PC-9 (cell line): ENCODE data around the gene PRKCA. TPM values are rescaled to one million over a fixed set of nuclear protein-coding genes. Genes with fewer than 3 reads are reported as not detected.
A peak's percentile ranks its signal among the peaks of the same experiment; 100 is the strongest.

Source experiments
- BruUV-seq: library from RNA; stranded (reverse); fragments of 400-500 nt; replicated peaks from 2 replicates; lab custom pipeline; 2021; lab: Mats Ljungman, UMichigan
- CTCF ChIA-PET: fragments of 300-600 bp; sonication (Branson Sonifier 250); formaldehyde crosslinking; loops from one replicate; lab custom pipeline; 2022; ENCODE audit warnings: antibody characterized with exemption; lab: Charles Lee
- POLR2A ChIA-PET: fragments of 300-600 bp; sonication (Branson Sonifier 250); formaldehyde crosslinking; loops from one replicate; lab custom pipeline; 2022; ENCODE audit warnings: antibody characterized with exemption; ENCODE audit not compliant: unreplicated experiment; lab: Charles Lee
- DNase-seq, 2 experiments: peaks; one replicate each; pipeline versions ENCODE4 v3.0.0 to v3.0.0-alpha.2; 2015 to 2022; ENCODE audit warnings: mixed read lengths in 1 of 2
- H2AFZ ChIP-seq: fragments of 200-600 bp; sonication (generic); 2 replicates; pipeline ENCODE4 v1.8.1; 2017; ENCODE audit warnings: antibody characterized with exemption
- H3F3A ChIP-seq: fragments of 200-600 bp; sonication (generic); 2 replicates; pipeline ENCODE4 v1.8.1; 2017; ENCODE audit warnings: antibody characterized with exemption, mild to moderate bottlenecking, low read depth; ENCODE audit not compliant: insufficient read depth
- H3K27ac ChIP-seq: fragments of 200-600 bp; sonication (generic); 2 replicates; pipeline ENCODE4 v1.6.1; 2016; ENCODE audit warnings: mixed run types
- H3K27me3 ChIP-seq: fragments of 200-600 bp; sonication (generic); 2 replicates; pipeline ENCODE4 v1.6.1; 2016; ENCODE audit warnings: low read depth, mixed run types; ENCODE audit not compliant: insufficient read depth
- H3K36me3 ChIP-seq: fragments of 200-600 bp; sonication (generic); 2 replicates; pipeline ENCODE4 v1.6.1; 2016; ENCODE audit warnings: low read depth, mixed run types
- H3K4me1 ChIP-seq: fragments of 200-600 bp; sonication (generic); replicated peaks from 2 replicates; pipeline ENCODE4 v1.6.1; 2016; ENCODE audit warnings: mixed run types; ENCODE audit not compliant: insufficient read depth
- H3K4me2 ChIP-seq: fragments of 200-600 bp; sonication (generic); 2 replicates; pipeline ENCODE4 v1.6.1; 2017; ENCODE audit warnings: mixed run types
- H3K4me3 ChIP-seq: fragments of 200-600 bp; sonication (generic); 2 replicates; pipeline ENCODE4 v1.6.1; 2016; ENCODE audit warnings: mixed run types
- H3K79me2 ChIP-seq: fragments of 200-600 bp; sonication (generic); 2 replicates; pipeline ENCODE4 v1.6.1; 2017; ENCODE audit warnings: low read depth, mixed run types
- H3K9me2 ChIP-seq: fragments of 200-600 bp; sonication (generic); 2 replicates; pipeline ENCODE4 v1.8.1; 2017; ENCODE audit warnings: mild to moderate bottlenecking; ENCODE audit not compliant: insufficient read depth
- H3K9me3 ChIP-seq: fragments of 200-600 bp; sonication (generic); 2 replicates; pipeline ENCODE4 v1.8.1; 2016; ENCODE audit warnings: low read depth; ENCODE audit not compliant: insufficient read depth
- H4K20me1 ChIP-seq: fragments of 200-600 bp; sonication (generic); 2 replicates; pipeline ENCODE4 v1.8.1; 2017; ENCODE audit not compliant: insufficient read depth
- EZH2 ChIP-seq: fragments of 200-600 bp; sonication (generic); IDR thresholded peaks from 2 replicates; pipeline ENCODE4 v1.8.0; 2017; ENCODE audit warnings: antibody characterized with exemption, low read depth
- intact Hi-C: fragments of 100-400 bp; cut with micrococcal nuclease; formaldehyde crosslinking; loops from one replicate; pipeline ENCODE4 v1.10.0; 2022; ENCODE audit not compliant: unreplicated experiment
- total RNA-seq: library from RNA; stranded (reverse); gene quantifications from 2 replicates; pipeline ENCODE4 v1.2.3, GENCODE V29; 2021
- TF ChIP-seq, protein P1 (sequence below): fragments of 200-600 bp; sonication (generic); conservative IDR thresholded peaks from 2 replicates; pipeline ENCODE4 v1.6.1; 2017; ENCODE audit warnings: mixed run types, antibody characterized with exemption, mild to moderate bottlenecking, moderate library complexity

The PRKCA gene
- total RNA-seq, 1 experiment from 2014 or later = 23.1 TPM

DNA sequence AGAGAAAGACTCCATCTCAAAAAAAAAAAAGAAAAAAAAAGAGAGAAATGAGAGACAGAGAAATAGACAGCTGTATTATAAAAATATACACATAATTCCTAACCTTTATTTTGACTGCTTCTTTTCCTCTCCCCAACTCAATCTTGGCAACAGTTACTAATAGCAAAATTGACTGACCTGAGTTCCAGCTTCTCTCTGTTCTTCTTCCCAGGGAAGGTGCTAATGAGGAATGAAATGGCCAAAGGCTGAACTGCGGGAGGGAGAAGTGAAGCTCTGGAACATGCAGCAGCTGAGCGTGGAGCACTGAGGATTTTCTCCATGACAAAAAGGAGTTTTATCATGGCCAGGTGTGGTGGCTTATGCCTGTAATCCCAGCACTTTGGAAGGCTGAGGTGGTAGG is 25.2 kb upstream of the PRKCA start:
- Histone ChIP-seq H4K20me1 (no peaks in the 10 kb centered on the region), H3K9me2 (no peaks in the 10 kb centered on the region), H3K4me2 (no peak overlapping the region), H3K9me3 (no peaks in the 10 kb centered on the region), H3F3A (peaks cover 51% of the 10 kb centered on the region), H3K27ac (peak overlapping the region; percentile 82), H3K36me3 (no peaks in the 10 kb centered on the region), H2AFZ (no peak overlapping the region), H3K27me3 (no peaks in the 10 kb centered on the region), H3K79me2 (no peaks in the 10 kb centered on the region), H3K4me3 (no peak overlapping the region), H3K4me1 (peaks cover 67% of the 10 kb centered on the region)
- no peak for TF ChIP-seq EZH2
- TF ChIP-seq, protein P1, sequence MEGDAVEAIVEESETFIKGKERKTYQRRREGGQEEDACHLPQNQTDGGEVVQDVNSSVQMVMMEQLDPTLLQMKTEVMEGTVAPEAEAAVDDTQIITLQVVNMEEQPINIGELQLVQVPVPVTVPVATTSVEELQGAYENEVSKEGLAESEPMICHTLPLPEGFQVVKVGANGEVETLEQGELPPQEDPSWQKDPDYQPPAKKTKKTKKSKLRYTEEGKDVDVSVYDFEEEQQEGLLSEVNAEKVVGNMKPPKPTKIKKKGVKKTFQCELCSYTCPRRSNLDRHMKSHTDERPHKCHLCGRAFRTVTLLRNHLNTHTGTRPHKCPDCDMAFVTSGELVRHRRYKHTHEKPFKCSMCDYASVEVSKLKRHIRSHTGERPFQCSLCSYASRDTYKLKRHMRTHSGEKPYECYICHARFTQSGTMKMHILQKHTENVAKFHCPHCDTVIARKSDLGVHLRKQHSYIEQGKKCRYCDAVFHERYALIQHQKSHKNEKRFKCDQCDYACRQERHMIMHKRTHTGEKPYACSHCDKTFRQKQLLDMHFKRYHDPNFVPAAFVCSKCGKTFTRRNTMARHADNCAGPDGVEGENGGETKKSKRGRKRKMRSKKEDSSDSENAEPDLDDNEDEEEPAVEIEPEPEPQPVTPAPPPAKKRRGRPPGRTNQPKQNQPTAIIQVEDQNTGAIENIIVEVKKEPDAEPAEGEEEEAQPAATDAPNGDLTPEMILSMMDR = no peak
- DNase-seq = no peak
- intact Hi-C loops = loop anchor here (5.0 kb wide), 1 partner anchor 290 kb away; no protein-coding TSS in a partner anchor
- no TSS peak for BruUV-seq
- ChIA-PET POLR2A (no interaction called here), CTCF (interaction anchor here (0.7 kb wide), 1 partner anchor 290 kb away, joined by 3 read pairs; no protein-coding TSS in a partner anchor)

DNA sequence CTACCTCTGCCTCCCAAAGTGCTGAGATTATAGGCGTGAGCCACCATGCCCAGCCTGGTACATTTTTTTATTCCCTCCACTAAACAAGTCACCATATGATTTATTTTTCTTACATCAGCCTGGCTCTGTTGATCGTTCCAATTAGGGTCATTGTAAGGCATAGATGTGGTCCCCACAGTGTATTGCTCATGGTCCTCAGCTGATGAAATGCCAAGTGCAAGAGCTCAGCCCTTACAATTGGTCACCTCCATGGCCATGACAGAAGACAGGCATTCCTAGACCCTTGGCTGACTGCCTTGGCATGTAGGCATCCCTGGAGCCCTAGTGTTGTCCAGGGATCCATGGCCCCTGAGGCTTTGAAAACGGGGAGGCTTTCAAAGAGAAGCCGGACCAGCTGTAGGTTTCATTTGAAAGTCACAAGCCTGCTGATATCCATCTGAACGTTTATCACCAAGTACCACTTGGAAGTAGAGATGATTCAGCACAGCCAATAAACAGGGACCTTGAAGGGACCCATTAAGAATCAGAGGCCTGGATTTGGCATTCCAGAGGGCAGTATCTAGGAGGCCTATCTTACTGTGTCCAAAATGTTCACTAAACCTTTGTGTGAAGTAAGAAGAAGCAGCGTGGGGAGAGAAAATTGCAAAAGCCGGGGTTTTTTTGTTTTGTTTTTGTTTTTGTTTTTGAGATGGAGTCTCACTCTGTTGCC is 20.6 kb upstream of the PRKCA start:
- H3K4me2 ChIP-seq = no peak overlapping the region
- POLR2A ChIA-PET = no interaction called here
- H3K27me3 ChIP-seq = no peaks in the 10 kb centered on the region
- BruUV-seq = no TSS peak
- CTCF ChIA-PET = no interaction called here
- DNase-seq = no peak
- H4K20me1 ChIP-seq = no peaks in the 10 kb centered on the region
- peaks cover 21% of the 10 kb centered on the region for H3F3A ChIP-seq
- no peaks in the 10 kb centered on the region for H3K9me2 ChIP-seq
- H3K9me3 ChIP-seq = no peaks in the 10 kb centered on the region
- no peak overlapping the region for H2AFZ ChIP-seq
- intact Hi-C loops = no loop called here
- H3K4me1 ChIP-seq = peaks cover 24% of the 10 kb centered on the region
- H3K79me2 ChIP-seq = no peaks in the 10 kb centered on the region
- H3K27ac ChIP-seq = no peak overlapping the region
- H3K4me3 ChIP-seq = no peak overlapping the region
- no peak for TF ChIP-seq EZH2
- TF ChIP-seq, protein P1 = no peak
- H3K36me3 ChIP-seq = no peaks in the 10 kb centered on the region

DNA sequence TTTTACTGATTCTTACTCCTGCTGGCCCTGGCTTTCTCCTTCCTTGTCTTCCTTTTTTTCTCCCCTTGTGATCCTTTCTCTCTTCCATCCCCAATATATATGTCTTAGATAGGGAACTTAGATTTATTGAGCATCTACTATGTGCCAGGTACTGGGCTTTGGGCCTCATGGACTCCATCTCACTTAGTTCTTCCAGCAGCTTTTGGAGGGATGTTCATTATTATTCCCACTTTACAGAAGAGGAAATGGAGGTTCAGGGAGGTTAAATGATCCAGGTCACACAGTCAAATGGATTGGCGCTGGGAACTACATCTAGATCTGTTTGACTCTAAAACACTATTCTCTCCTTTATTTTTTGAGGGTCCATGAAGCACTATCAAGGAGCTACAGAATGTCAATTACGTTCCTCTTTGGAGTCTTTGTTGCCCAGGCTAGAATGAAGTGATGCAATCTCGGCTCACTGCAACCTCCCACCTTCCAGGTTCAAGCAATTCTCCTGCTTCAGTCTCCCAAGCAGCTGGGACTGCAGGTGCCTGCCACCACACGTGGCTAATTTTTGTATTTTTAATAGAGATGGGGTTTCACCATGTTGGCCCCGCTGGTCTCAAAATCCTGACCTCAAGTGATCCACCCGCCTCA is 19.0 kb upstream of the PRKCA start:
- DNase-seq = no peak
- Histone ChIP-seq H3K27ac (no peak overlapping the region), H4K20me1 (no peaks in the 10 kb centered on the region), H3K36me3 (no peaks in the 10 kb centered on the region), H3K9me3 (no peaks in the 10 kb centered on the region), H3K9me2 (no peaks in the 10 kb centered on the region), H2AFZ (no peak overlapping the region), H3F3A (peaks cover 6% of the 10 kb centered on the region; the same call in 1 of the 2 replicates), H3K4me2 (no peak overlapping the region), H3K4me1 (peaks cover 8% of the 10 kb centered on the region; the same call in 1 of the 2 replicates), H3K27me3 (no peaks in the 10 kb centered on the region), H3K4me3 (no peak overlapping the region), H3K79me2 (no peaks in the 10 kb centered on the region)
- intact Hi-C loops = no loop called here
- ChIA-PET POLR2A (no interaction called here), CTCF (no interaction called here)
- no peak for TF ChIP-seq EZH2
- TF ChIP-seq, protein P1 = no peak
- BruUV-seq = no TSS peak
